HG02852 (cell line): ENCODE results near the gene CD79B.
"Not testable (repeated sequence)": the region's sequence is repeated elsewhere in the genome, so short reads cannot be mapped to it uniquely, and the experiment has no call there.

Experiments used
- ATAC-seq: cut with Tn5 transposase; IDR thresholded peaks from one replicate; pipeline ENCODE4 v1.9.1; 2021; ENCODE audit warnings: mild to moderate bottlenecking, moderate library complexity; ENCODE audit not compliant: unreplicated experiment

CD79B gene

GRCh38 chr17:63934183-63935112 is 2.3 kb upstream of the CD79B start:
- no peak for ATAC-seq

DNA sequence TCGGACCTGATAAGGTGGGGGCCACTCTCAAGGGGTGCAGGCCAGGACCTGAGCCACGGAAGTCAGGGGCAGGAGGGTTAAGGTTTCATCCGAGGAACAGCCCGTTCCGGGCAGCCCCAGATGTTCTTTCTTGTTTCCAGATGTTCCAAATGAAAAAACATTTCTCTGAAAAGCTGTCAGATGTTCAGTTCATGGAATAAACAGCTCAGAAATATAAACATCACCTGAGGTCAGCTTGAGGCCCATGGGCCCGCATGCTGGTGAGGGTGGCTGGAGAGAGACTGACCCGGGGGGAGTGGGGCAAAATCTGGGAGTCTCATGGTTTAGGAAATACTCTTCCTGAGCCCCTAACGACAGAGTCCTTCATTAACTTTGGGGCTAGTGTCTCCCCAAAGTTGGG is 1.5 kb upstream of the CD79B start:
- ATAC-seq = no peak

DNA sequence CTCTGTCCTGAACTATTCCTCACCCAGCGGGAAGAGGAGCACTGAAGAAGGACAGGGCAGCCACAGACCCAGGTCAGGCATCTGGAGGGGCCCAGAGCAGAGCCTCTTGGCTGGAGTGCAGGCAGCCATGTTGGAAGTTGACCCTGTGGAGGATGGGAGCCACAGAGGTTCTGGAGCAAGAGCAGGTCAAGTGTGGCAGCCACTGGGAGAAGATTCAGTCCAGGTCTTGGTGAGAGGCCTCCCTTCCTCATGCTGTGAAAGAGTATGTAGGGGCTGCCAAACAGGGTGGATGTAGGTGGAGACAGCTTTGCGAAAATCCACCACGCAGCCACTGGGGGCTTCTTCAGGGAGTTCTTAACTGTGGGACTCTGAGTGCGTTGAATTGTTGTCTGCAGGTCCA is 590 bp upstream of the CD79B start:
- no peak for ATAC-seq

GRCh38 chr17:63930951-63931575 is 1.1 kb downstream of the CD79B start:
- peak; percentile 45 for ATAC-seq

- no peak for ATAC-seq
Observed at GRCh38 chr17:63929860-63930766, 2.0 kb downstream of the CD79B start.

DNA sequence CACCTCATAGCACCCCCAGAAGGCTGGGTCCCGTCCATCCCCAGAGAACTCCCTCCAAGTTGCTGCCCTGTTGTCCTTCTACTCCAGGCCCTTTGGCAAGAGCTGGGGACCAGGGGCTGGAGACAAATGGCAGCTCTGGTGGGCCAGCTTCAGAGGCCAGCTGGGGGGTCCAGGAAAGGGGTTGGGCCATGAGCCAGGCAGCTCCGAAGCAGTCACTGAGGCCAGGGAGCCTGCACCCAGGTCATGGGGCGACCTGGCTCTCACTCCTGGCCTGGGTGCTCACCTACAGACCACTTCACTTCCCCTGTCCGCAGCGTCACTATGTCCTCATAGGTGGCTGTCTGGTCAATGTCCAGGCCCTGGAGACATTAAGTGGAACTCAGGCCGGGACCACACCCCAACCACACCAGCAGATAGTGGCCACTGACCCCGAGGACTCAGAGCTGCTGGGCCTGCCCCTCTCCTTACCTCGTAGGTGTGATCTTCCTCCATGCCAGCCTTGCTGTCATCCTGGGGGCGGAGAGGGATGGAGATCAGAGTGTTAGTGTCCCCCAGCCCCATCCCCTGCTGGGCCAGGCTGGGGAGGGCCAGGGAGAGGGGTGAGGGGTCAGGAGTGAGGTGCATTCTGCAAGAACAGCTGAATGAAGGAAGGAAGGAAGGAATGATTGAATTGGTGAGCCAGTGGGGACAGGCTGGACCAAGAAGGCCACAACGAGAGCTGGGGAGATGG is 3.0 kb downstream of the CD79B start:
- no peak for ATAC-seq

- ATAC-seq = no peak
Observed at GRCh38 chr17:63928172-63928666, 3.9 kb downstream of the CD79B start.

- no peak for ATAC-seq
Observed at GRCh38 chr17:63927464-63928171, 4.5 kb downstream of the CD79B start.

DNA sequence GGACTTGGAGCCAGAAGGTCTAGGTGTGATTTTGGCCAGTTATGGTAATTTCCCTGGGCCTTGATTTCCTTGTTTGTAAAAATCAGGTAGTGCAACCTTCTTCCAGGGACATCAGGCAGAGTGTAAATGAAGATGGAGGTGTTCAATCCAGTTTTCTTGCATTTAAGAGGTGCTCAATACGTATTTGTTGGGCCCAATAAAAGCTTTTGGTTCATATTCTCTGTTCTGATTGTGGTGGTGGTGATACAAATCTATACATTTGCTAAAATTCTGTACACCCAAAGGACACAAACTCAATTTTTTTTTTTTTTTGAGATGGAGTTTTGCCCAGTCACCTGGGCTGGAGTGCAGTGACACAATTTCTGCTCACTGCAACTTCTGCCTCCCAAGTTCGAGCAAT is 6.0 kb downstream of the CD79B start:
- no peak for ATAC-seq

GRCh38 chr17:63925615-63926014 is 6.5 kb downstream of the CD79B start:
- no peak for ATAC-seq

- peak; percentile 51 for ATAC-seq
Observed at GRCh38 chr17:63922402-63922801, 9.7 kb downstream of the CD79B start.

- ATAC-seq = not testable (repeated sequence)
Observed at GRCh38 chr17:63920779-63921178, 11.4 kb downstream of the CD79B start.

DNA sequence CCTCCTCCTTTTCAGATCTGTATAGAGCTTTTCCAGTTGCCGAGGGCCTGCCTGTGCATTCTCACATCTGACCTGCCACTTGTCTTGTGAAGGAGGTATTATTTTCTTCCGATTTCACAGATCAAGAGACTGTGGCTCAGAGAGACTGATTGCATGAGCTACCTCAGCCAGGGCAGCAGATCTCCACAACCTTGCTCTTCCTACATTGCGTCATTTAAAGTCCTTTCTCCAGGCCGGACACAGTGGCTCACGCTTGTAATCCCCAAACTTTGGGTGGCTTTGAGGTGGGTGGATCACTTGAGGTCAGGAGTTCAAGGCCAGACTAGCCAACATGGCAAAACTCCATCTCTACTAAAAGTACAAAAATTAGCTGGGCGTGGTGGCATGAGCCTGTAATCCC is 12.1 kb downstream of the CD79B start:
- ATAC-seq = not testable (repeated sequence)

DNA sequence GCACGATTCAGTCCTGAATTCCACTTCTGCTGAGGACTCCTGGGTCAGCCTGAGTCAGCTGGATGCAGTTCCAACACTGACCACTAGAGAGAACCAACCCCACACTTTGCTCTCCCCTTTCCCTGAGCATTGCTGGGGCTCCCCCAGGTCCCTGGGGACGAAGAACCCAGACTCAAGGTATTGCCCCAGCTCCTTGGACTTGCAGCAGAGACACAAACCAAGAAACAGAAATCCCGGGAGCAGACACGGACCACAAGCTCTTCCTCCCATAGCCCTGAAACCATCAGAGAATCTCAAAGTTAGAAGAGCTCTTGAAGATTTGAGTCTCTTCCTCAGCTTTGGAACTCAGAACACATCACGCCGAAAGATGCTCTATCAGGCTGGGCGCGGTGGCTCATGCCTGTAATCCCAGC is 12.8 kb downstream of the CD79B start:
- peak; percentile 67 for ATAC-seq

GRCh38 chr17:63918789-63919305 is 13.3 kb downstream of the CD79B start, which contains the start of gene GH1:
Gene GH1, minus strand, starts transcription at chr17:63918839. Its CDS starts 63 bp downstream, at chr17:63918776.
- ATAC-seq = not testable (repeated sequence)

DNA sequence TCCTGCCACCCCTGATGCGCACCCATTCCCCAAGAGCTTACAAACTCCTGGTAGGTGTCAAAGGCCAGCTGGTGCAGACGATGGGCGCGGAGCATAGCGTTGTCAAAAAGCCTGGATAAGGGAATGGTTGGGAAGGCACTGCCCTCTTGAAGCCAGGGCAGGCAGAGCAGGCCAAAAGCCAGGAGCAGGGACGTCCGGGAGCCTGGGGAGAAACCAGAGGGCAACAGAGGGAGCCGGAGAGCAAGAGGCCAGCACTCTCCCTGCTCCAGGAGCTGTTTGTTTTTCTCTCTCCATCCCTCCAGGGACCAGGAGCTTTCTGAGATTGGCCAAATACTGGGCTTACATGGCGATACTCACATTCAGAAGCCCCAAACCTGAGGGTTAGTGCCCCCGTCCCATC is 13.8 kb downstream of the CD79B start:
- no peak for ATAC-seq

DNA sequence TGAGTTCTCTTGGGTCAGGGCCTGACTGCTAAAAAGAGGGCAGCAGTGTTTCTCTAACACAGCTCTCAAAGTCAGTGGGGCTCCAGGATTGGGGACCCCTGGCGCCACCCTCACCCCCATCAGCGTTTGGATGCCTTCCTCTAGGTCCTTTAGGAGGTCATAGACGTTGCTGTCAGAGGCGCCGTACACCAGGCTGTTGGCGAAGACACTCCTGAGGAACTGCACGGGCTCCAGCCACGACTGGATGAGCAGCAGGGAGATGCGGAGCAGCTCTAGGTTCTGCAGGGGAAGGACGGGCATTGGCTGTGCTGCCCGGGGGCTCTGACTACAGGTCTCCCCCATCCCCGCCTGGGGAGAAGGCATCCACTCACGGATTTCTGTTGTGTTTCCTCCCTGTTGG is 14.5 kb downstream of the CD79B start:
- no peak for ATAC-seq

GRCh38 chr17:63917206-63917605 is 14.9 kb downstream of the CD79B start:
- ATAC-seq = not testable (repeated sequence)

DNA sequence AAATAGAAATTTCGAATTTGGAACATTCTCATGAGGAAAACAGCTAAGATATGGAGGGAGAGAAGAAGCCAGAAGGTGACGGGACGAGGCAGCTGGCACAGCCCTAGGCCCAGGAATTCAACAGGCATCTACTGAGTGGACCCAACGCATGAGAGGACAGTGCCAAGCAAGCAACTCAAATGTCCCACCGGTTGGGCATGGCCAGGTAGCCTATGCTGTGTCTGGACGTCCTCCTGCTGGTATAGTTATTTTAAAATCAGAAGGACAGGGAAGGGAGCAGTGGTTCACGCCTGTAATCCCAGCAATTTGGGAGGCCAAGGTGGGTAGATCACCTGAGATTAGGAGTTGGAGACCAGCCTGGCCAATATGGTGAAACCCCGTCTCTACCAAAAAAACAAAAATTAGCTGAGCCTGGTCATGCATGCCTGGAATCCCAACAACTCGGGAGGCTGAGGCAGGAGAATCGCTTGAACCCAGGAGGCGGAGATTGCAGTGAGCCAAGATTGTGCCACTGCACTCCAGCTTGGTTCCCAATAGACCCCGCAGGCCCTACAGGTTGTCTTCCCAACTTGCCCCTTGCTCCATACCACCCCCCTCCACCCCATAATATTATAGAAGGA is 15.5 kb downstream of the CD79B start:
- ATAC-seq = no peak
